Mesenchymal stem cell (in vitro differentiated cells and primary cell): Measurements from ENCODE around the gene SSBP4. TPM values are rescaled to one million over a fixed set of nuclear protein-coding genes. Genes with fewer than 3 reads are reported as not detected.

Experiments
- DNase-seq: peaks from one replicate; pipeline ENCODE4 v3.0.0-alpha.2; 2013
- H2AFZ ChIP-seq: one replicate; pipeline ENCODE4 v1.6.1; 2013; ENCODE audit warnings: low read depth, mild to moderate bottlenecking, control low read depth, inconsistent platforms, low read length, moderate library complexity
- H2AK5ac ChIP-seq: 2 replicates; pipeline ENCODE4 v1.6.1; 2013; ENCODE audit warnings: low read length, moderate library complexity, mild to moderate bottlenecking, inconsistent platforms; ENCODE audit not compliant: severe bottlenecking
- H2BK120ac ChIP-seq: one replicate; pipeline ENCODE4 v1.6.1; 2013; ENCODE audit warnings: low read depth, mild to moderate bottlenecking, inconsistent platforms, low read length, moderate library complexity
- H2BK12ac ChIP-seq, 2 experiments: one replicate each; pipeline ENCODE4 v1.6.1; 2013; ENCODE audit warnings: inconsistent platforms in 2 of 2, low read length in 2 of 2, mild to moderate bottlenecking in 2 of 2, moderate library complexity in 2 of 2, control low read depth in 1 of 2
- H2BK15ac ChIP-seq: one replicate; pipeline ENCODE4 v1.6.1; 2013; ENCODE audit warnings: mild to moderate bottlenecking, low read depth, inconsistent platforms; ENCODE audit not compliant: poor library complexity, severe bottlenecking
- H2BK5ac ChIP-seq: 2 replicates; pipeline ENCODE4 v1.6.1; 2013; ENCODE audit warnings: low read depth, mild to moderate bottlenecking, low read length, control low read depth, inconsistent platforms; ENCODE audit not compliant: poor library complexity, severe bottlenecking
- H3K14ac ChIP-seq, 2 experiments: one replicate each; pipeline ENCODE4 v1.6.1; 2013; ENCODE audit warnings: inconsistent platforms in 2 of 2, low read length in 2 of 2, control low read depth in 1 of 2, mild to moderate bottlenecking in 1 of 2, moderate library complexity in 1 of 2
- H3K18ac ChIP-seq, 2 experiments: one replicate each; pipeline ENCODE4 v1.6.1; 2013; ENCODE audit warnings: inconsistent platforms in 2 of 2, low read length in 2 of 2, control low read depth in 1 of 2, low read depth in 1 of 2, mild to moderate bottlenecking in 1 of 2
- H3K23ac ChIP-seq, 2 experiments: one replicate each; pipeline ENCODE4 v1.6.1; 2013; ENCODE audit warnings: inconsistent platforms in 2 of 2, low read length in 2 of 2, mild to moderate bottlenecking in 2 of 2, moderate library complexity in 2 of 2, control low read depth in 1 of 2
- H3K27ac ChIP-seq: 2 replicates; pipeline ENCODE4 v1.5.1; 2013; ENCODE audit warnings: mild to moderate bottlenecking, moderate library complexity, low read length, control low read depth, inconsistent platforms; ENCODE audit not compliant: poor library complexity, severe bottlenecking
- H3K27me3 ChIP-seq, 2 experiments: 2 replicates each; pipeline versions ENCODE4 v1.6.1 to v1.7.0; 2013; ENCODE audit warnings: low read length in 2 of 2, mild to moderate bottlenecking in 2 of 2, moderate library complexity in 2 of 2, control low read depth in 1 of 2, inconsistent platforms in 1 of 2; ENCODE audit not compliant: control insufficient read depth in 1 of 2, insufficient read depth in 1 of 2
- H3K36me3 ChIP-seq, 2 experiments: 2 replicates each; pipeline versions ENCODE4 v1.6.1 to v1.7.0; 2013; ENCODE audit warnings: low read length in 2 of 2, control low read depth in 1 of 2, inconsistent platforms in 1 of 2, low read depth in 1 of 2, mild to moderate bottlenecking in 1 of 2; ENCODE audit not compliant: insufficient read depth in 2 of 2, control insufficient read depth in 1 of 2
- H3K4ac ChIP-seq, 2 experiments: one replicate each; pipeline ENCODE4 v1.6.1; 2013; ENCODE audit warnings: inconsistent platforms in 2 of 2, low read length in 2 of 2, mild to moderate bottlenecking in 2 of 2, moderate library complexity in 2 of 2, control low read depth in 1 of 2, low read depth in 1 of 2
- H3K4me1 ChIP-seq: 2 replicates; pipeline ENCODE4 v1.6.1; 2013; ENCODE audit warnings: low read depth, low read length, control low read depth; ENCODE audit not compliant: control insufficient read depth, insufficient read depth
- H3K4me2 ChIP-seq: 2 replicates; pipeline ENCODE4 v1.6.1; 2013; ENCODE audit warnings: low read length, mild to moderate bottlenecking, inconsistent platforms; ENCODE audit not compliant: poor library complexity, severe bottlenecking
- H3K4me3 ChIP-seq, 2 experiments: 2 replicates each; pipeline versions ENCODE4 v1.5.1 to v1.7.0; 2013; ENCODE audit warnings: low read length in 2 of 2, mild to moderate bottlenecking in 2 of 2, control low read depth in 1 of 2, low read depth in 1 of 2; ENCODE audit not compliant: insufficient read depth in 1 of 2
- H3K79me1 ChIP-seq: replicated peaks from 2 replicates; pipeline ENCODE4 v1.6.1; 2013; ENCODE audit warnings: mild to moderate bottlenecking, control low read depth, low read length, inconsistent platforms; ENCODE audit not compliant: poor library complexity, severe bottlenecking
- H3K9ac ChIP-seq: 2 replicates; pipeline ENCODE4 v1.7.0; 2013; ENCODE audit warnings: mild to moderate bottlenecking, low read length, moderate library complexity
- H3K9me3 ChIP-seq: 2 replicates; pipeline ENCODE4 v1.7.0; 2013; ENCODE audit warnings: mild to moderate bottlenecking, low read length; ENCODE audit not compliant: control insufficient read depth
- H4K8ac ChIP-seq: one replicate; pipeline ENCODE4 v1.6.1; 2013; ENCODE audit warnings: inconsistent platforms, mild to moderate bottlenecking, low read length, moderate library complexity
- H4K91ac ChIP-seq: one replicate; pipeline ENCODE4 v1.6.1; 2013; ENCODE audit warnings: mild to moderate bottlenecking, low read length, inconsistent platforms
- WGBS: methylation state at CpG from one replicate; pipeline ENCODE4 v1.1.7; 2013; ENCODE audit warnings: mixed read lengths; 5-methylcytosine and 5-hydroxymethylcytosine counted together
- polyA plus RNA-seq, 2 experiments: library from polyadenylated mRNA; stranded (reverse); fragments of 200-250 nt; gene quantifications; one replicate each; pipeline ENCODE4 v1.2.3, GENCODE V29; 2013

The SSBP4 gene
- 88.5 TPM for polyA plus RNA-seq (2013, experiment 1 of 2)
- polyA plus RNA-seq (2013, experiment 2 of 2) = 97.4 TPM

GRCh38 chr19:18419195-18419698 lies at the start of gene SSBP4:
Gene SSBP4, plus strand, starts transcription at chr19:18419398. Its CDS starts 251 bp downstream, at chr19:18419649.
- no peak within 1 kb of the TSS for H2AFZ ChIP-seq
- peaks cover 2% of the 10 kb centered on the region for H3K79me1 ChIP-seq
- H3K4me3 ChIP-seq = peak within 1 kb of the TSS; percentile 76 to 88
- H3K4me2 ChIP-seq = peak within 1 kb of the TSS; percentile 82
- H4K8ac ChIP-seq = peak within 1 kb of the TSS; percentile 100
- H2BK12ac ChIP-seq = peak within 1 kb of the TSS; percentile 99 to 100
- peaks cover 70% of the 10 kb centered on the region for H3K4me1 ChIP-seq
- H3K9me3 ChIP-seq = no peaks in the 10 kb centered on the region
- H2BK120ac ChIP-seq = peak within 1 kb of the TSS; percentile 95
- H2BK5ac ChIP-seq = peak within 1 kb of the TSS; percentile 24
- peak within 1 kb of the TSS; percentile 95 to 97 for H3K4ac ChIP-seq
- DNase-seq = peak; percentile 82
- H4K91ac ChIP-seq = peak within 1 kb of the TSS; percentile 99
- H3K23ac ChIP-seq = peak within 1 kb of the TSS in 1 of 2 experiments; percentile 50
- no peaks in the 10 kb centered on the region for H3K27me3 ChIP-seq
- H3K18ac ChIP-seq = peak within 1 kb of the TSS; percentile 98 to 100
- H3K36me3 ChIP-seq = peaks cover 0 to 13% of the 10 kb centered on the region in 2 experiments
- H3K14ac ChIP-seq = peak within 1 kb of the TSS in 1 of 2 experiments; percentile 80
- peak within 1 kb of the TSS; percentile 92 for H2BK15ac ChIP-seq
- peak within 1 kb of the TSS; percentile 95 for H3K9ac ChIP-seq
- 3% methylated on average over 21 of the region's 80 CpGs for WGBS
- peak within 1 kb of the TSS; percentile 22 for H2AK5ac ChIP-seq
- peak within 1 kb of the TSS; percentile 84 for H3K27ac ChIP-seq

GRCh38 chr19:18373407-18373891 lies 45.7 kb upstream of the SSBP4 start:
- Histone ChIP-seq H3K27me3 (no peaks in the 10 kb centered on the region), H4K91ac (peak overlapping the region; percentile 99), H2AFZ (no peak overlapping the region), H2BK12ac (peak overlapping the region; percentile 70 to 99), H2BK120ac (peak overlapping the region; percentile 82), H3K4me1 (peaks cover 27% of the 10 kb centered on the region), H3K9ac (peak overlapping the region; percentile 87), H3K14ac (peak overlapping the region in 1 of 2 experiments; percentile 96), H2BK5ac (peak overlapping the region; percentile 98), H3K4ac (peak overlapping the region; percentile 89 to 99), H3K4me3 (no peak overlapping the region), H2AK5ac (peak overlapping the region; percentile 84), H3K9me3 (no peaks in the 10 kb centered on the region), H3K36me3 (peaks cover 0 to 10% of the 10 kb centered on the region in 2 experiments), H2BK15ac (peak overlapping the region; percentile 83), H3K18ac (peak overlapping the region; percentile 96 to 98), H3K23ac (peak overlapping the region in 1 of 2 experiments; percentile 94), H3K79me1 (peaks cover 4% of the 10 kb centered on the region), H3K27ac (peak overlapping the region; percentile 99), H4K8ac (peak overlapping the region; percentile 96), H3K4me2 (no peak overlapping the region)
- over 99% methylated on average over 3 of the region's 4 CpGs for WGBS
- DNase-seq = no peak

GRCh38 chr19:18373892-18374629 lies 45.1 kb upstream of the SSBP4 start:
- Histone ChIP-seq H3K4me2 (no peak overlapping the region), H3K9ac (peak overlapping the region; percentile 87)

GRCh38 chr19:18377026-18377425 lies 42.2 kb upstream of the SSBP4 start:
- Histone ChIP-seq H3K79me1 (peaks cover 2% of the 10 kb centered on the region), H3K9ac (no peak overlapping the region), H3K4me1 (peaks cover 36% of the 10 kb centered on the region), H3K23ac (no peak overlapping the region), H4K91ac (no peak overlapping the region), H3K18ac (no peak overlapping the region), H3K27ac (peak overlapping the region; percentile 64), H4K8ac (no peak overlapping the region), H3K27me3 (no peaks in the 10 kb centered on the region), H3K9me3 (no peaks in the 10 kb centered on the region), H3K4me3 (no peak overlapping the region), H2BK15ac (no peak overlapping the region), H3K4me2 (no peak overlapping the region), H2AFZ (no peak overlapping the region), H3K14ac (no peak overlapping the region), H2AK5ac (peak overlapping the region; percentile 94), H3K36me3 (no peaks in the 10 kb centered on the region), H2BK5ac (peak overlapping the region; percentile 1), H3K4ac (no peak overlapping the region), H2BK12ac (no peak overlapping the region), H2BK120ac (no peak overlapping the region)
- WGBS = 96% methylated on average over 6 of the region's 6 CpGs
- DNase-seq = no peak

More at GRCh38 chr19:18373892-18374629, 45.1 kb upstream of the SSBP4 start:
- no peak overlapping the region for H2AFZ ChIP-seq
- H3K23ac ChIP-seq = peak overlapping the region in 1 of 2 experiments; percentile 94
- peak overlapping the region; percentile 96 for H4K8ac ChIP-seq
- H3K27me3 ChIP-seq = no peaks in the 10 kb centered on the region
- peak overlapping the region; percentile 99 for H4K91ac ChIP-seq
- peak overlapping the region; percentile 82 for H2BK120ac ChIP-seq
- H2BK15ac ChIP-seq = peak overlapping the region; percentile 83
- 22% methylated on average over 10 of the region's 17 CpGs for WGBS
- peaks cover 26% of the 10 kb centered on the region for H3K4me1 ChIP-seq
- H3K18ac ChIP-seq = peak overlapping the region; percentile 96 to 98
- peak overlapping the region in 1 of 2 experiments; percentile 26 for H3K4me3 ChIP-seq
- H3K4ac ChIP-seq = peak overlapping the region; percentile 89 to 99
- peak overlapping the region; percentile 84 for H2AK5ac ChIP-seq
- H3K14ac ChIP-seq = peak overlapping the region in 1 of 2 experiments; percentile 96
- H2BK5ac ChIP-seq = peak overlapping the region; percentile 98
- peaks cover 2% of the 10 kb centered on the region for H3K79me1 ChIP-seq
- peak overlapping the region; percentile 98 to 99 for H2BK12ac ChIP-seq
- H3K36me3 ChIP-seq = peaks cover 0 to 4% of the 10 kb centered on the region in 2 experiments
- H3K27ac ChIP-seq = peak overlapping the region; percentile 99
- no peaks in the 10 kb centered on the region for H3K9me3 ChIP-seq
- peak; percentile 99 for DNase-seq
